SU-DHL-6 (cell line): Measurements from ENCODE around the gene ACVRL1.

ENCODE experiments used
- H2AFZ ChIP-seq: fragments of 200-600 bp; sonication (generic); 2 replicates; pipeline ENCODE4 v1.6.1; 2014; ENCODE audit warnings: low read depth, mild to moderate bottlenecking, moderate library complexity, mixed read lengths, antibody characterized with exemption, low read length; ENCODE audit not compliant: severe bottlenecking
- H3F3A ChIP-seq: fragments of 200-600 bp; shearing (Covaris generic); 2 replicates; pipeline ENCODE4 v1.6.0; 2016; ENCODE audit warnings: antibody characterized with exemption, mild to moderate bottlenecking; ENCODE audit not compliant: insufficient read depth
- H3K27ac ChIP-seq: fragments of 200-600 bp; sonication (generic); 2 replicates; pipeline ENCODE4 v1.5.1; 2016; ENCODE audit warnings: low read depth, mild to moderate bottlenecking, low read length, moderate library complexity, mixed read lengths
- H3K27me3 ChIP-seq: fragments of 200-600 bp; sonication (generic), shearing (Covaris generic); 2 replicates; pipeline ENCODE4 v1.6.0; 2014; ENCODE audit warnings: mild to moderate bottlenecking, low read length
- H3K36me3 ChIP-seq: fragments of 200-600 bp; sonication (generic); 2 replicates; pipeline ENCODE4 v1.6.1; 2014; ENCODE audit warnings: mild to moderate bottlenecking, low read length, mixed read lengths
- H3K4me2 ChIP-seq: fragments of 300-600, 200-600 bp; shearing (Covaris generic), sonication (generic); 2 replicates; pipeline ENCODE4 v1.6.0; 2014; ENCODE audit warnings: low read length, low read depth, mild to moderate bottlenecking; ENCODE audit not compliant: poor library complexity, severe bottlenecking
- H3K4me3 ChIP-seq: fragments of 200-600 bp; sonication (generic); 2 replicates; pipeline ENCODE4 v1.5.1; 2014; ENCODE audit warnings: antibody characterized with exemption, low read length, mild to moderate bottlenecking, mixed read lengths; ENCODE audit not compliant: insufficient read depth, poor library complexity, severe bottlenecking
- H3K79me2 ChIP-seq: fragments of 200-600 bp; sonication (generic); 2 replicates; pipeline ENCODE4 v1.6.1; 2014; ENCODE audit warnings: mild to moderate bottlenecking, low read length, moderate library complexity; ENCODE audit not compliant: insufficient read depth
- H3K9ac ChIP-seq: fragments of 200-600 bp; sonication (generic); 2 replicates; pipeline ENCODE4 v1.7.0; 2014; ENCODE audit warnings: mild to moderate bottlenecking, low read length
- H3K9me2 ChIP-seq: fragments of 200-600 bp; sonication (generic); replicated peaks from 2 replicates; pipeline ENCODE4 v1.6.1; 2014; ENCODE audit warnings: low read length; ENCODE audit not compliant: insufficient read depth
- H3K9me3 ChIP-seq: fragments of 200-600 bp; sonication (generic); 2 replicates; pipeline ENCODE4 v1.6.1; 2014; ENCODE audit warnings: low read length, mixed read lengths; ENCODE audit not compliant: insufficient read depth
- H4K20me1 ChIP-seq: fragments of 200-600 bp; sonication (generic); 2 replicates; pipeline ENCODE4 v1.6.1; 2014; ENCODE audit warnings: low read depth, mild to moderate bottlenecking, antibody characterized with exemption, low read length, moderate library complexity, mixed read lengths
- CTCF ChIP-seq: fragments of 200-600 bp; sonication (generic); IDR thresholded peaks from one replicate; pipeline ENCODE4 v1.5.1; 2017; ENCODE audit warnings: antibody characterized with exemption, mild to moderate bottlenecking, low read length, moderate library complexity; ENCODE audit not compliant: insufficient read depth, poor library complexity, severe bottlenecking
- EZH2phosphoT487 ChIP-seq: fragments of 200-600 bp; sonication (generic), shearing (Covaris generic); conservative IDR thresholded peaks from 2 replicates; pipeline ENCODE4 v1.6.1; 2018; ENCODE audit warnings: mild to moderate bottlenecking, antibody characterized with exemption, low read length, moderate library complexity, mixed read lengths

Gene ACVRL1

GRCh38 chr12:51906430-51907082, 748 bp upstream of the ACVRL1 start:
- Histone ChIP-seq H2AFZ (no peak overlapping the region), H3K9me2 (no peaks in the 10 kb centered on the region), H3K9ac (no peak overlapping the region), H3K4me2 (no peak overlapping the region), H3K4me3 (no peak overlapping the region), H4K20me1 (no peaks in the 10 kb centered on the region), H3K27ac (no peak overlapping the region), H3F3A (no peaks in the 10 kb centered on the region), H3K36me3 (no peaks in the 10 kb centered on the region), H3K79me2 (no peaks in the 10 kb centered on the region), H3K27me3 (no peaks in the 10 kb centered on the region), H3K9me3 (no peaks in the 10 kb centered on the region)
- no peak for TF ChIP-seq EZH2phosphoT487
- no peak for TF ChIP-seq CTCF

- H2AFZ ChIP-seq, result no peak overlapping the region
- H3K27ac ChIP-seq, result no peak overlapping the region
- H3K9me2 ChIP-seq, result no peaks in the 10 kb centered on the region
- H3K4me3 ChIP-seq, result no peak overlapping the region
- no peaks in the 10 kb centered on the region for H3K36me3 ChIP-seq
- H3K4me2 ChIP-seq, result no peak overlapping the region
- no peaks in the 10 kb centered on the region for H3K27me3 ChIP-seq
- no peaks in the 10 kb centered on the region for H4K20me1 ChIP-seq
- TF ChIP-seq EZH2phosphoT487, result no peak
- TF ChIP-seq CTCF, result no peak
- H3K9me3 ChIP-seq, result no peaks in the 10 kb centered on the region
- H3F3A ChIP-seq, result no peaks in the 10 kb centered on the region
- H3K79me2 ChIP-seq, result no peaks in the 10 kb centered on the region
- H3K9ac ChIP-seq, result no peak overlapping the region
These were observed 637 bp downstream of the ACVRL1 start for GRCh38 chr12:51907856-51908425.

GRCh38 chr12:51908876-51909592, 1.7 kb downstream of the ACVRL1 start:
- Histone ChIP-seq H3K4me2 (no peak overlapping the region), H3K9me3 (no peaks in the 10 kb centered on the region), H2AFZ (no peak overlapping the region), H3K4me3 (no peak overlapping the region), H3K9me2 (no peaks in the 10 kb centered on the region), H3K36me3 (no peaks in the 10 kb centered on the region), H3K27ac (no peak overlapping the region), H3K9ac (no peak overlapping the region), H3K27me3 (no peaks in the 10 kb centered on the region), H4K20me1 (no peaks in the 10 kb centered on the region), H3K79me2 (no peaks in the 10 kb centered on the region), H3F3A (no peaks in the 10 kb centered on the region)
- TF ChIP-seq EZH2phosphoT487, result no peak
- no peak for TF ChIP-seq CTCF
